Measurements from ENCODE around the gene SMYD4.
A peak's percentile ranks its signal among the peaks of the same experiment; 100 is the strongest.
"Not testable (repeated sequence)": the region's sequence is repeated elsewhere in the genome, so short reads cannot be mapped to it uniquely, and the experiment has no call there.

SMYD4 gene

GRCh38 chr17:1829592-1830257 is at the start of gene SMYD4, which contains the start of gene RPA1:
TSS of gene SMYD4 (minus strand) at chr17:1829902. CDS start at chr17:1827994, 1,908 bp downstream.
TSS of gene RPA1 (plus strand) at chr17:1830005. CDS start at chr17:1830094, 89 bp downstream.
- peak; percentile 84 for DNase-seq

- no peak for DNase-seq
Measured at GRCh38 chr17:1878419-1879121, 48.9 kb upstream of the SMYD4 start.

GRCh38 chr17:1875597-1875996 is 45.9 kb upstream of the SMYD4 start:
- no peak for DNase-seq

GRCh38 chr17:1873418-1873817 is 43.7 kb upstream of the SMYD4 start:
- DNase-seq, result no peak

GRCh38 chr17:1872976-1873375 is 43.3 kb upstream of the SMYD4 start:
- no peak for DNase-seq

- no peak for DNase-seq
Measured at GRCh38 chr17:1872254-1872653, 42.6 kb upstream of the SMYD4 start.

- DNase-seq, result no peak
Measured at GRCh38 chr17:1871756-1872155, 42.1 kb upstream of the SMYD4 start.

GRCh38 chr17:1870592-1870991 is 40.9 kb upstream of the SMYD4 start:
- DNase-seq, result no peak

- no peak for DNase-seq
Measured at GRCh38 chr17:1868090-1868489, 38.4 kb upstream of the SMYD4 start.

GRCh38 chr17:1867307-1867706 is 37.6 kb upstream of the SMYD4 start:
- no peak for DNase-seq

GRCh38 chr17:1865252-1866037 is 35.7 kb upstream of the SMYD4 start:
- no peak for DNase-seq

- DNase-seq, result no peak
Measured at GRCh38 chr17:1861391-1862010, 31.8 kb upstream of the SMYD4 start.

GRCh38 chr17:1860978-1861377 is 31.3 kb upstream of the SMYD4 start:
- DNase-seq, result no peak

GRCh38 chr17:1856462-1856861 is 26.8 kb upstream of the SMYD4 start:
- not testable (repeated sequence) for DNase-seq

GRCh38 chr17:1853698-1854097 is 24.0 kb upstream of the SMYD4 start:
- DNase-seq, result no peak

- no peak for DNase-seq
Measured at GRCh38 chr17:1852327-1852726, 22.6 kb upstream of the SMYD4 start.

- no peak for DNase-seq
Measured at GRCh38 chr17:1847191-1847590, 17.5 kb upstream of the SMYD4 start.

GRCh38 chr17:1843947-1844346 is 14.2 kb upstream of the SMYD4 start:
- DNase-seq, result no peak

- no peak for DNase-seq
Measured at GRCh38 chr17:1839516-1839915, 9.8 kb upstream of the SMYD4 start.

- no peak for DNase-seq
Measured at GRCh38 chr17:1834380-1835149, 4.9 kb upstream of the SMYD4 start.

- no peak for DNase-seq
Measured at GRCh38 chr17:1830288-1830687, 586 bp upstream of the SMYD4 start.

GRCh38 chr17:1829216-1829591 is 498 bp downstream of the SMYD4 start:
- DNase-seq, result peak; percentile 18

Measured in T1000 (cell line).